MCF 10A (cell line): ENCODE measurements around the gene TM9SF2. TPM values are rescaled to one million over a fixed set of nuclear protein-coding genes. Genes with fewer than 3 reads are reported as not detected.
"Not testable (repeated sequence)": the region's sequence is repeated elsewhere in the genome, so short reads cannot be mapped to it uniquely, and the experiment has no call there.

Experiments used
- BruUV-seq: library from RNA; stranded (reverse); fragments of 400-500 nt; replicated peaks from 2 replicates; lab custom pipeline; 2021; lab: Mats Ljungman, UMichigan
- CTCF ChIA-PET: fragments of 300-600 bp; sonication (Branson Sonifier 250); formaldehyde crosslinking; extraction: SDS; loops from one replicate; lab custom pipeline; 2021; ENCODE audit warnings: antibody characterized with exemption, inconsistent platforms; lab: Yijun Ruan, JAX
- POLR2A ChIA-PET: fragments of 300-600, 350-650 bp; sonication (Branson Sonifier 250); formaldehyde crosslinking; extraction: SDS; loops from one replicate; lab custom pipeline; 2020; ENCODE audit warnings: antibody characterized with exemption, inconsistent platforms; lab: Yijun Ruan, JAX
- DNase-seq: peaks from one replicate; pipeline ENCODE4 v3.0.0-alpha.2; 2018; ENCODE audit not compliant: unreplicated experiment
- H3K27ac Mint-ChIP-seq: one replicate; pipeline ENCODE4 v1.8.0; 2022; ENCODE audit warnings: mild to moderate bottlenecking, low read depth, mixed read lengths; ENCODE audit not compliant: unreplicated experiment
- H3K27me3 Mint-ChIP-seq: one replicate; pipeline ENCODE4 v1.8.0; 2022; ENCODE audit warnings: mixed read lengths; ENCODE audit not compliant: insufficient read depth, unreplicated experiment
- H3K36me3 Mint-ChIP-seq: one replicate; pipeline ENCODE4 v1.8.0; 2022; ENCODE audit warnings: mild to moderate bottlenecking, moderate library complexity, mixed read lengths; ENCODE audit not compliant: insufficient read depth, unreplicated experiment
- H3K4me1 Mint-ChIP-seq: one replicate; pipeline ENCODE4 v1.8.0; 2022; ENCODE audit warnings: mixed read lengths; ENCODE audit not compliant: insufficient read depth, unreplicated experiment
- H3K4me3 Mint-ChIP-seq: one replicate; pipeline ENCODE4 v1.8.0; 2022; ENCODE audit warnings: mild to moderate bottlenecking, moderate library complexity, mixed read lengths; ENCODE audit not compliant: unreplicated experiment
- H3K9me3 Mint-ChIP-seq: one replicate; pipeline ENCODE4 v1.8.0; 2022; ENCODE audit warnings: mixed read lengths; ENCODE audit not compliant: unreplicated experiment
- intact Hi-C: fragments of 100-400 bp; cut with micrococcal nuclease; formaldehyde crosslinking; loops from 2 replicates; pipeline ENCODE4 v1.14.1; 2022
- total RNA-seq: library from RNA; stranded (reverse); gene quantifications from 2 replicates; pipeline ENCODE4 v1.2.3, GENCODE V29; 2022
- TF ChIP-seq, protein P1 (sequence below): fragments of 200-600 bp; IDR thresholded peaks from one replicate; pipeline ENCODE4 v1.8.0; 2022; ENCODE audit warnings: antibody characterized with exemption, mild to moderate bottlenecking; ENCODE audit not compliant: unreplicated experiment

TM9SF2 gene
- total RNA-seq, 1 experiment from 2014 or later = 71.1 TPM

GRCh38 chr13:99484473-99484872 lies 16.8 kb upstream of the TM9SF2 start:
- TF ChIP-seq, protein P1, sequence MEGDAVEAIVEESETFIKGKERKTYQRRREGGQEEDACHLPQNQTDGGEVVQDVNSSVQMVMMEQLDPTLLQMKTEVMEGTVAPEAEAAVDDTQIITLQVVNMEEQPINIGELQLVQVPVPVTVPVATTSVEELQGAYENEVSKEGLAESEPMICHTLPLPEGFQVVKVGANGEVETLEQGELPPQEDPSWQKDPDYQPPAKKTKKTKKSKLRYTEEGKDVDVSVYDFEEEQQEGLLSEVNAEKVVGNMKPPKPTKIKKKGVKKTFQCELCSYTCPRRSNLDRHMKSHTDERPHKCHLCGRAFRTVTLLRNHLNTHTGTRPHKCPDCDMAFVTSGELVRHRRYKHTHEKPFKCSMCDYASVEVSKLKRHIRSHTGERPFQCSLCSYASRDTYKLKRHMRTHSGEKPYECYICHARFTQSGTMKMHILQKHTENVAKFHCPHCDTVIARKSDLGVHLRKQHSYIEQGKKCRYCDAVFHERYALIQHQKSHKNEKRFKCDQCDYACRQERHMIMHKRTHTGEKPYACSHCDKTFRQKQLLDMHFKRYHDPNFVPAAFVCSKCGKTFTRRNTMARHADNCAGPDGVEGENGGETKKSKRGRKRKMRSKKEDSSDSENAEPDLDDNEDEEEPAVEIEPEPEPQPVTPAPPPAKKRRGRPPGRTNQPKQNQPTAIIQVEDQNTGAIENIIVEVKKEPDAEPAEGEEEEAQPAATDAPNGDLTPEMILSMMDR = no peak
- Mint-ChIP-seq H3K36me3 (peaks cover 4% of the 10 kb centered on the region), H3K4me1 (peaks cover 13% of the 10 kb centered on the region), H3K27me3 (no peaks in the 10 kb centered on the region), H3K9me3 (no peaks in the 10 kb centered on the region), H3K27ac (peak overlapping the region; percentile 65), H3K4me3 (no peak overlapping the region)
- BruUV-seq = no TSS peak
- ChIA-PET POLR2A (interaction anchor here (0.6 to 1.9 kb wide), 4 partner anchors 11 to 18 kb away, joined by 3 to 7 read pairs (median 4); partner anchors contain the start of gene TM9SF2), CTCF (interaction anchor here (0.8 to 2.5 kb wide), 6 partner anchors 19 to 48 kb away, joined by 3 to 11 read pairs (median 5); no protein-coding TSS in a partner anchor)
- intact Hi-C loops = no loop called here
- DNase-seq = peak; percentile 77

DNA sequence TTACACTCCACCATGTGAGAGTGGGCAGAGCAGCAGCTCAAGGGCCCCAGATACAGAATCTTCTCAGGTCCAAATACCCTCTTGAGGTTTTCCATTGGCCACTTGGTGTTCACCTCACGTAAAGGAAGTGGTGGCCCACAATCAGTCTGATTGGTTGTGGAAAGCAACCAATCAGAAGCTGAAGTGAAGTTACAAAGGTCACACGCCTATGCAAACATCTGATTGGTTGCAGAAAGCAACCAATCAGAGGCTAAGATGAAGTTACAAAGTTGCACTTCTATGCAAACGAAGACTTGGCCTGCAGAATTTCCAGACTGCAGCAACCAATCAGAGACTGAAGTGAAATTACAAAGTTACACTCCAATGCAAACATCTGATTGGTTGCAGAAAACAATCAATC lies 14.3 kb upstream of the TM9SF2 start:
- CTCF ChIA-PET = no interaction called here
- H3K4me1 Mint-ChIP-seq = peaks cover 13% of the 10 kb centered on the region
- no peak for DNase-seq
- intact Hi-C loops = no loop called here
- POLR2A ChIA-PET = interaction anchor here (0.7 kb wide), 1 partner anchor 14 kb away, joined by 3 read pairs; the partner anchor contains the start of gene TM9SF2
- H3K36me3 Mint-ChIP-seq = no peaks in the 10 kb centered on the region
- TF ChIP-seq, protein P1 = no peak
- H3K9me3 Mint-ChIP-seq = no peaks in the 10 kb centered on the region
- H3K4me3 Mint-ChIP-seq = no peak overlapping the region
- H3K27me3 Mint-ChIP-seq = no peaks in the 10 kb centered on the region
- no TSS peak for BruUV-seq
- H3K27ac Mint-ChIP-seq = no peak overlapping the region

DNA sequence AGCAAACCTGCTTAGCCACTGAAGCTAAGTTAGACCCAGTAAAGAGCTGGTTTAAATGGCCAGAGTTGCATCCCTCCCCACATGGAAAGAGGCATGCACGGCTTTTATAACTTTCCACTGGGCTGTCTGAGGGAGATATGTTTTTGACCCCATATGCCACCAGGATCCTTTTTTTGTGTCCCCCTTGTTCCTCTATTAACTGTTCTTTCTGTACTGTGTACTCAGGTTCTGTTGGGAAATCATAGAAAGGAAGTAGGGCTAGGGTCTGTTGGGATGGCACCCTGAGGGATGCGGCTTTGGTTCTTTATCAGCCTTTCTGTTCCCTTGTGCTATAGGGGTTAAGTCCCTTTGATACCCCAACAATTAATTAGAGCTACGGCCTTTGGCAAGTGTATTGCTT lies 12.2 kb upstream of the TM9SF2 start:
- H3K27ac Mint-ChIP-seq = no peak overlapping the region
- H3K9me3 Mint-ChIP-seq = no peaks in the 10 kb centered on the region
- no peak overlapping the region for H3K4me3 Mint-ChIP-seq
- H3K36me3 Mint-ChIP-seq = no peaks in the 10 kb centered on the region
- POLR2A ChIA-PET = no interaction called here
- CTCF ChIA-PET = interaction anchor here (1.2 kb wide), 1 partner anchor 52 kb away, joined by 3 read pairs; no protein-coding TSS in a partner anchor
- H3K27me3 Mint-ChIP-seq = no peaks in the 10 kb centered on the region
- BruUV-seq = no TSS peak
- intact Hi-C loops = no loop called here
- DNase-seq = no peak
- peaks cover 9% of the 10 kb centered on the region for H3K4me1 Mint-ChIP-seq
- TF ChIP-seq, protein P1 = no peak

DNA sequence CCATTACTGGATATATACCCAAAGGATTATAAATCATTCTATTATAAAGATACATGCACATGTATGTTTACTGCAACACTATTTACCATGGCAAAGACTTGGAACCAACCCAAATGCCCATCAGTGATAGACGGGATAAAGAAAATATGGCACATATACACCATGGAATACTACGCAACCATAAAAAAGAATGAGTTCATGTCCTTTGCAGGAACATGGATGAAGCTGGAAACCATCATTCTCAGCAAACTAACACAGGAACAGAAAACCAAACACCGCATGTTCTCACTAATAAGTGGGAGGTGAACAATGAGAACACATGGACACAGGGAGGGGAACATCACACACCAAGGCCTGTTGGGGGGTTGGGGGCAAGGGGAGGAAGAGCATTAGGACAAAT lies 9.5 kb upstream of the TM9SF2 start:
- H3K36me3 Mint-ChIP-seq, POLR2A ChIA-PET, DNase-seq, BruUV-seq, H3K27ac Mint-ChIP-seq, H3K4me3 Mint-ChIP-seq, intact Hi-C loops, H3K27me3 Mint-ChIP-seq, CTCF ChIA-PET, H3K9me3 Mint-ChIP-seq: not testable (repeated sequence)
- H3K4me1 Mint-ChIP-seq = peaks cover 10% of the 10 kb centered on the region
